GM18507 (cell line): ENCODE data around the gene TESK1.
A peak's percentile ranks its signal among the peaks of the same experiment; 100 is the strongest.
"Not testable (repeated sequence)": the region's sequence is repeated elsewhere in the genome, so short reads cannot be mapped to it uniquely, and the experiment has no call there.

ENCODE experiments used
- DNase-seq: peaks from one replicate; pipeline ENCODE4 v3.0.0; 2011; ENCODE audit warnings: low read depth; ENCODE audit not compliant: insufficient read length; ENCODE audit errors: extremely low spot score
- FAIRE-seq: peaks from 2 replicates; lab custom pipeline; 2011; peaks lifted over from hg19 to GRCh38; lab: Jason Lieb, UNC

TESK1 gene

GRCh38 chr9:35579130-35579529 is 25.9 kb upstream of the TESK1 start:
- no peak for DNase-seq
- peak; percentile 59 for FAIRE-seq

DNA sequence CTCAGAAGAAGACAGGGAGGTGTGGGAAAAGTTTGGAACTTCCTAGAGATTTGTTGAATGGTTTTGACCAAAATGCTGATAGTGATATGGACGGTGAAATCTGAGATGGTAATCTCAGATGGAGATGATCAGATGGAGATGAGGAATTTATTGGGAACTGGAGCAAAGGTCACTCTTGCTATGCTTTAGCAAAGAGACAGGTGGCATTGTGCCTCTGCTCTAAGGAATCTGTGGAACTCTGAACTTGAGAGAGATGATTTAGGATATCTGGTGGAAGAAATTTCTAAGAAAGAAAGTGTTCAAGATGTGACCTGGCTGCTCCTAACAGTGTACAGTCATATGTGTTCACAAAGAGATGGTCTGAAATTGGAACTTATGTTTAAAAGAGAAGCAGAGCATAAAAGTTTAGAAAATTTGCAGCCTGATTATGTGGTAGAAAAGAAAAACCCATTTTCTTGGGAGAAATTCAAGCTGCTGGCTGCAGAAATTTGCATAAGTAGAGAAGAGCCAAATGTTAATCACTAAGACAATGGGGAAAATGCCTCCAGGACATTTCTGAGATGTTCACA is 25.3 kb upstream of the TESK1 start:
- FAIRE-seq, DNase-seq: not testable (repeated sequence)

DNA sequence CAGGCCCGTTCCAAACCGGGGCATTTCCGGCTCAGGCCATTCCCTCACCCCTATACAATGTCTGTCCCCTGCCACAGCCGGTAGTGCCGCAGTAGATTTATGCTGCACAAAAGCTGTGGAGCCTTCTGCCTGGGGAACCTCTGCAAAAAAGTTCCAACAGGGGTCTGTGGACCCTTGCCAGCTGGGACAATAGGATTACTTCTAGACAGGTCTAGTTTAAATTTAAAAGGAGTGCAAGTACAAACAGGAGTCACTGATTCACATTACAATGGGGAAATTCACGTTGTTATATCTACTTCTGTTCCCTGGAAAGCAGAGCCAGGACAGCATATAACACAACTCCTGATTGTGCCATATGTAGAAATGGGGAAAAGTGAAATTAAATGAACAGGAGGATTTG is 21.5 kb upstream of the TESK1 start:
- not testable (repeated sequence) for FAIRE-seq, DNase-seq

GRCh38 chr9:35584681-35585080 is 20.4 kb upstream of the TESK1 start:
- not testable (repeated sequence) for FAIRE-seq, DNase-seq

- not testable (repeated sequence) for FAIRE-seq, DNase-seq
Measured at GRCh38 chr9:35588506-35588905, 16.6 kb upstream of the TESK1 start.

GRCh38 chr9:35593581-35593980 is 11.5 kb upstream of the TESK1 start:
- DNase-seq (no peak), FAIRE-seq (no peak)

GRCh38 chr9:35594471-35594870 is 10.6 kb upstream of the TESK1 start:
- no peak for FAIRE-seq
- DNase-seq = no peak

DNA sequence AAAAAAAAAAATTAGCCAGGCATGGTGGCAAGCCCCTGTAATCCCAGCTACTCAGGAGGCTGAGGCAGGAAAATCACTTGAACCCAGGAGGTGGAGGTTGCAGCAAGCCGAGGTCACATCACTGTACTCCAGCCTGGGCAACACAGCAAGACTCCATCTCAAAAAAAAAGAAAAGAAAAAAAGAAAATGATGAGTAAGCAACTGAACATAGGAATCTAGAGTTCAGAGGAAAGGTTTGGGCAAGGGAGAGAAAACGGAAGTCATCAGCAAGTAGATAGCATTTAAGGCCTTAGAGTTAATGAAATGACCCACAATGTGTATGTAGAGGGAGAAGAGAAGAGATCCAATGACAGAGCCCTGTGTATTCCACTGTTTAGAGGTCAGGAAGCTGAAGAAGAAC is 8.2 kb upstream of the TESK1 start:
- FAIRE-seq, DNase-seq: not testable (repeated sequence)

GRCh38 chr9:35598866-35599590 is 6.0 kb upstream of the TESK1 start:
- no peak for FAIRE-seq
- DNase-seq = no peak

DNA sequence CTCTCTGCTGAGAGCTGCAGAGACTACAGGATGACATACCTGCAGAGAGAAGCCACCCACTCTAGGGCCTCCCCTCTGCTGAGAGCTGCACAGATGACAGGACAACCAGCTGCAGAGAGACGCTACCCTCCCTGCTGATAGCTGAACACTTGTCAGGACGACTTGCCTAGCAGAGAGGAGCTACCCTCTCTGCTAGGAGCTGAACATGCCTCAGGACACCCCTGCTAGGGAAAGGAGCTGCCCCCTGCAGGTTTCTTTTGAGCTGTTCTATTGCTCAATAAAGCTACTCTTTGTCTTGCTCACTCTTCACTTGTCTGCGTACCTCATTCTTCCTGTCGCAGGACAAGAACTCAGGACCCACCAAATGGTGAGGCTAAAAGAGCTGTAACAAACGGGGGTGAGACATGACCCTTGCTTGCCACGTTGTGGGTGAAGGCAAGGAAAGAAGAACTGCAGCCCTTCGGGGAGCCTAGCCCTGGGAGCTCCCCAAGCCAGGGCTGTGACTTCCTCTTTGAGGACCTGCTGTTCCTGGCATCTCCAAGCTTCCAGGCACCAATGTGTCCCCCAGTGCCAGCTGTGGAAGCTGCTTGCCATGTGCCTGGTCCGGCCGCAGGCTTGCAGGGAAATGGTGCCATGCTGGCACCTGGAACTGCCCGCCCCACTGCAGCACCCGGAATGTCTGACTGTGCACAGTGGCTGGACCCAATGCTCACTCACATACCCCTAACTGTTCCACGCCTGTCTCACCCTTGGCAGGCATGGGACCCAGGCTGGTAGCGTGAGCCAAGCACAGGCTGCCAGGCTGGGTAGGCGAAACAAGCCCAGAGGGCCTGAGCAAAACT is 5.1 kb upstream of the TESK1 start:
- DNase-seq = no peak
- FAIRE-seq = peak; percentile 9

- FAIRE-seq (no peak), DNase-seq (no peak)
Measured at GRCh38 chr9:35603506-35603985, 1.5 kb upstream of the TESK1 start.

DNA sequence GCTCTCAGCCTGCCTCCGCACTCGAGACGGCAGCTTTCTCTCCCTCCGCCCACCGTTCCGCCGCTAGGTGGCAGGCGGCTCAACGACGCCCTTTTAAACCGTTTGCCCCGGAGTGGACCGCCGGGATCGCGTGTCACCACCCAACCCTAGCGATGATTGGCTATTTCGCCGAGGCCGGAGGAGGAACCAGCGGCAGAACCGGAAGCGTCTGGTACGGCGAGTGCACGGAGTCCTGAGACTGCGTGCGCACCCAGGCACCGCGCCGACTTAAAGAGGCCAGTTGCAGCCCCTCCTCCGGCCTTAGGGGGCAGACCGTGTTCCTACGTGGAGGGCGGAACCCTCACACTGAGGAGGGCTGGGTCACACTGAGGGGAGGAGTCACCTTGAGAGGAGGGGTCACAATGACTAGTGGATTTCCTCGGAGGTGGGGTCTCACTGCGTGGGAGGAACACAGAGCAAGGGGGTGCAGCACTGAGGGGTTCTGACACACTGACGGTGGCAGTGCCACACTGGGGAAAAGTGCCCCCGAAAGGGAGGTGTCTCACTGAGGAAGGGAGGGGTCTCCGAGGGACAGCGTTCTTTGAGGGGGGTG is 980 bp upstream of the TESK1 start:
- FAIRE-seq = peak; percentile 100
- peak; percentile 97 for DNase-seq

DNA sequence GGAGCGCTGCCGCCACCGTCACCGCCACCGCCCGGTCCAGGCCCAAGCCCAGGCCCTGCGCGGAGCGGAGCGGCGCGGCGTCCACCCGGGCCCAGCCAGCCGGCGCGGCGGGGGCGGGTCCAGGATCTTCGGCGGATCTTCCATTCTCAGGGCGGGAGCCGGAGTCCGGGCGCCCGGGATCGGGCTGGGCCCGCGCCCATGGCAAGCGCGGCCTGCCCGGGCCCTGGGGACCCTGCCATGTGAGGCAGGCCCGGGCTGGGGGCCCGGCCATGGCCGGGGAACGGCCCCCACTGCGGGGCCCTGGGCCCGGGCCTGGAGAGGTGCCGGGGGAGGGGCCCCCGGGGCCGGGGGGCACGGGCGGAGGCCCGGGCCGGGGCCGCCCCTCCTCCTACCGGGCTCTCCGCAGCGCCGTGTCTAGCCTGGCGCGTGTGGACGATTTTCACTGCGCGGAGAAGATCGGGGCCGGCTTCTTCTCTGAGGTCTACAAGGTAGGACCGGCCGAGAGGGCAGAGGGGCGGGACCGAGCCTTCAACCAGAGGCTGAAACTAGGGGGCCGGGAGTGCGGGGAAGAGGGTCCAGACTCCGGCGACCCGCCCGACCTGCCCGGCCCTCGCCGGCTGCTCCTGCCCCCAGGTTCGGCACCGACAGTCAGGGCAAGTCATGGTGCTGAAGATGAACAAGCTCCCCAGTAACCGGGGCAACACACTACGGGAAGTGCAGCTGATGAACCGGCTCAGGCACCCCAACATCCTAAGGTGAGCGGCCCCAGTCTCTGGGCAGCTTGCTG is 482 bp downstream of the TESK1 start:
- DNase-seq (no peak), FAIRE-seq (no peak)

GRCh38 chr9:35606138-35606504 is 1.1 kb downstream of the TESK1 start:
- no peak for DNase-seq

GRCh38 chr9:35606726-35607125 is 1.7 kb downstream of the TESK1 start:
- FAIRE-seq (no peak), DNase-seq (no peak)

More at GRCh38 chr9:35606138-35606504, 1.1 kb downstream of the TESK1 start:
- no peak for FAIRE-seq

- no peak for DNase-seq
- no peak for FAIRE-seq
Measured at GRCh38 chr9:35608221-35608620, 3.2 kb downstream of the TESK1 start.

DNA sequence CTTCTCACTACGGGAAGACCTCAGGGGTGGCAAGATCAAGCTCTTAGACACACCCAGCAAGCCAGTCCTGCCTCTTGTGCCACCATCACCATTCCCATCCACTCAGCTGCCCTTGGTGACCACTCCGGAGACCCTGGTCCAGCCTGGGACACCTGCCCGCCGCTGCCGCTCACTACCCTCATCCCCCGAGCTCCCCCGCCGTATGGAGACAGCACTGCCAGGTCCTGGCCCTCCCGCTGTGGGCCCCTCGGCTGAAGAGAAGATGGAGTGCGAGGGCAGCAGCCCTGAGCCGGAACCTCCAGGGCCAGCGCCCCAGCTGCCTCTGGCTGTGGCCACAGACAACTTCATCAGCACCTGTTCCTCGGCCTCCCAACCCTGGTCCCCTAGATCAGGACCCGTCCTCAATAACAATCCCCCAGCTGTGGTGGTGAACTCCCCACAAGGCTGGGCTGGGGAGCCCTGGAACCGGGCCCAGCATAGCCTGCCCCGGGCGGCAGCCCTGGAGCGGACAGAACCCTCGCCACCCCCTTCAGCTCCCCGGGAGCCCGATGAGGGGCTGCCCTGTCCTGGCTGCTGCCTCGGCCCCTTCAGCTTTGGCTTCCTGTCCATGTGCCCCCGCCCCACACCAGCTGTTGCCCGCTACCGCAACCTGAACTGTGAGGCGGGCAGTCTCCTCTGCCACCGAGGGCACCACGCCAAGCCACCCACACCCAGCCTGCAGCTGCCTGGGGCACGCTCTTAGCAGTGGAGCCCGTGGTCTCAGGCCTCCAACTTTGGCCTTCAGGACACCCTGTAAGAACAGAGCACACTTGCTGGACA is 4.1 kb downstream of the TESK1 start:
- DNase-seq = no peak
- no peak for FAIRE-seq

GRCh38 chr9:35609820-35610163 is 4.7 kb downstream of the TESK1 start:
- FAIRE-seq (no peak), DNase-seq (no peak)
